Mucosa of descending colon (tissue), 3 donors: ENCODE results near the gene VSTM2B. TPM values are rescaled to one million over a fixed set of nuclear protein-coding genes. Genes with fewer than 3 reads are reported as not detected.

Source experiments
- ATAC-seq: fragments of 200-7000 bp; cut with Tn5 transposase; one replicate; pipeline ENCODE4 v1.9.1; 2020; ENCODE audit warnings: mild to moderate bottlenecking, moderate library complexity
- DNase-seq, 3 donors: peaks; one replicate each; pipeline ENCODE4 v3.0.0-alpha.2; 2020
- H3K36me3 ChIP-seq: fragments of 200-600 bp; one replicate; pipeline ENCODE4 v1.8.0; 2021; ENCODE audit warnings: low read depth, mild to moderate bottlenecking
- H3K4me1 ChIP-seq: fragments of 200-600 bp; one replicate; pipeline ENCODE4 v1.8.0; 2021; ENCODE audit warnings: low read depth, mild to moderate bottlenecking
- H3K4me3 ChIP-seq: fragments of 200-600 bp; one replicate; pipeline ENCODE4 v1.8.0; 2021; ENCODE audit warnings: mild to moderate bottlenecking
- H3K9me3 ChIP-seq: fragments of 200-600 bp; one replicate; pipeline ENCODE4 v1.8.0; 2021; ENCODE audit warnings: mild to moderate bottlenecking
- CTCF ChIP-seq: fragments of 200-600 bp; IDR thresholded peaks from one replicate; pipeline ENCODE4 v1.8.0; 2022; ENCODE audit warnings: antibody characterized with exemption, mild to moderate bottlenecking
- intact Hi-C, 2 donors: fragments of 100-400 bp; cut with DNase I in 1 of 2; cut with micrococcal nuclease in 1 of 2; formaldehyde crosslinking; loops; one replicate each; pipeline versions ENCODE4 v1.11.0 to v1.11.1; 2022; cut with DNase I, micrococcal nuclease
- total RNA-seq, 3 donors: library from RNA; stranded (reverse); fragmentation: NEBNext Ultra II Directional in 2 of 3; extraction: Animal tissue kit (Norgen Biotek cat#: 25700) in 2 of 3; gene quantifications; one replicate each; pipeline versions ENCODE4 v1.2.1 to v1.2.4, GENCODE V29; 2021 to 2023
- donor health status: DM: no; HTN: no; CAD: no; lungs with moderate emphysema.
- donor health status: DM: no; HTN: no; CAD: no.
- donor health status: DM: no; HTN: yes; CAD: no.

Gene VSTM2B
- total RNA-seq, 3 donors from 2014 or later: 0.32 TPM; not detected in 2

DNA sequence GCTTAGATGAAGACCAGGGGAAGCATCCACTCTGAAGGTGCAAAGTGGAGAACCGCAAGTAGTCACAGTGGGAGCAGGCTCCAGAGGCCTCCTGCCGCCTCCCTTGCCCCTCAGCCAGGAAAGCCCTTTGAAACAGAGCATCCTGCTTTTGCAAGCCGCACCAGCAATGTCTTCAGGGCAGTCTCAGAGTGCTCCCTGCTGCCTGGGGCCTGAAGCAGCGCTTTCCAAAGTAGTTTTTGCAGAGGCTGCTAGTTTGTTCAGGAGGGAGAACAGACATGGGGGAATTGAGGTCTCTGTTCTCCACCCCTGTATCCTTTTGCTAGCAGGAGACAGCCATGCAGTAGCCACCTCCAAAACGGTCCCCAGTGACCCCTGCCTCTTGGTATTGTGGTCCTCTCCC, 64.5 kb downstream of the VSTM2B start:
- Histone ChIP-seq H3K36me3 (no peaks in the 10 kb centered on the region), H3K9me3 (no peaks in the 10 kb centered on the region), H3K4me3 (no peak overlapping the region), H3K4me1 (no peaks in the 10 kb centered on the region)
- no peak for DNase-seq
- no peak for ATAC-seq
- no peak for TF ChIP-seq CTCF
- intact Hi-C loops: no loop called here

- DNase-seq (no peak), ATAC-seq (no peak)
- Histone ChIP-seq H3K36me3 (no peaks in the 10 kb centered on the region), H3K4me1 (no peaks in the 10 kb centered on the region), H3K4me3 (no peak overlapping the region), H3K9me3 (no peaks in the 10 kb centered on the region)
- no peak for TF ChIP-seq CTCF
- intact Hi-C loops: no loop called here
These were observed 65.9 kb downstream of the VSTM2B start for GRCh38 chr19:29591670-29592069.

DNA sequence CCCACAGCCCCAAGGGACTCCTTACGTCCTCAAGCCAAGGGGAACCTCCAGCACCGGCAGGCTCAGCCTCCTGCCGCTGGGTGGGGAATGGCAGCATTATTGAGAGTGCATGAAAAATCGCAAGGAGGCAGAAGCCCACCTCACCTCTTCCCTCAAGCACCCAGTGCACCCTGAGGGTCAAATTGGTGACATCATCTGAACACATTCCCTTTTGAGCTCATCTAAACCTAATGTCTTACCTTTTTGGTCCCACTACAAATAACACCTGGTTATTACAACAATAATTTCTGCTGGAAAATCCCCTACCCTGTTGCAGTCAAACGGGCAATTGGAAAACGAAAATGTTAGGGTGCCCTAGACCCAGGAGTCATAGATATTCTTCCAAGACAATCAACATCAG, 68.1 kb downstream of the VSTM2B start:
- Histone ChIP-seq H3K36me3 (no peaks in the 10 kb centered on the region), H3K4me1 (no peaks in the 10 kb centered on the region), H3K9me3 (no peaks in the 10 kb centered on the region), H3K4me3 (no peak overlapping the region)
- intact Hi-C loops: no loop called here
- no peak for TF ChIP-seq CTCF
- no peak for ATAC-seq
- DNase-seq: no peak

GRCh38 chr19:29596080-29596727, 70.4 kb downstream of the VSTM2B start:
- no peak for DNase-seq
- ATAC-seq: no peak
- TF ChIP-seq CTCF: no peak
- no peaks in the 10 kb centered on the region for H3K36me3 ChIP-seq
- H3K9me3 ChIP-seq: no peaks in the 10 kb centered on the region
- no peak overlapping the region for H3K4me3 ChIP-seq
- H3K4me1 ChIP-seq: no peaks in the 10 kb centered on the region
- intact Hi-C loops: no loop called here

GRCh38 chr19:29596885-29597525, 71.2 kb downstream of the VSTM2B start:
- Histone ChIP-seq H3K36me3 (no peaks in the 10 kb centered on the region), H3K4me3 (no peak overlapping the region), H3K4me1 (no peaks in the 10 kb centered on the region), H3K9me3 (no peaks in the 10 kb centered on the region)
- intact Hi-C loops: no loop called here
- ATAC-seq (no peak), DNase-seq (no peak)
- TF ChIP-seq CTCF: no peak
